Tibial nerve (tissue), 3 donors: ENCODE data around the gene OBSCN.

Experiments used
- POLR2A ChIP-seq, 2 donors: fragments of 450-650 bp; IDR thresholded peaks; one replicate each; pipeline ENCODE4 v1.6.1; 2017; ENCODE audit warnings: antibody characterized with exemption in 2 of 2, mild to moderate bottlenecking in 2 of 2, moderate library complexity in 2 of 2
- TF ChIP-seq, protein P1 (sequence below), 5 experiments: fragments of 200-600 bp in 3 of 5; fragments of 450-650 bp in 2 of 5; sonication (generic) in 3 of 5; IDR thresholded peaks; one replicate each; pipeline ENCODE4 v1.5.1; 2016 to 2019; ENCODE audit warnings: antibody characterized with exemption in 5 of 5, mild to moderate bottlenecking in 3 of 5, moderate library complexity in 2 of 5

DNA sequence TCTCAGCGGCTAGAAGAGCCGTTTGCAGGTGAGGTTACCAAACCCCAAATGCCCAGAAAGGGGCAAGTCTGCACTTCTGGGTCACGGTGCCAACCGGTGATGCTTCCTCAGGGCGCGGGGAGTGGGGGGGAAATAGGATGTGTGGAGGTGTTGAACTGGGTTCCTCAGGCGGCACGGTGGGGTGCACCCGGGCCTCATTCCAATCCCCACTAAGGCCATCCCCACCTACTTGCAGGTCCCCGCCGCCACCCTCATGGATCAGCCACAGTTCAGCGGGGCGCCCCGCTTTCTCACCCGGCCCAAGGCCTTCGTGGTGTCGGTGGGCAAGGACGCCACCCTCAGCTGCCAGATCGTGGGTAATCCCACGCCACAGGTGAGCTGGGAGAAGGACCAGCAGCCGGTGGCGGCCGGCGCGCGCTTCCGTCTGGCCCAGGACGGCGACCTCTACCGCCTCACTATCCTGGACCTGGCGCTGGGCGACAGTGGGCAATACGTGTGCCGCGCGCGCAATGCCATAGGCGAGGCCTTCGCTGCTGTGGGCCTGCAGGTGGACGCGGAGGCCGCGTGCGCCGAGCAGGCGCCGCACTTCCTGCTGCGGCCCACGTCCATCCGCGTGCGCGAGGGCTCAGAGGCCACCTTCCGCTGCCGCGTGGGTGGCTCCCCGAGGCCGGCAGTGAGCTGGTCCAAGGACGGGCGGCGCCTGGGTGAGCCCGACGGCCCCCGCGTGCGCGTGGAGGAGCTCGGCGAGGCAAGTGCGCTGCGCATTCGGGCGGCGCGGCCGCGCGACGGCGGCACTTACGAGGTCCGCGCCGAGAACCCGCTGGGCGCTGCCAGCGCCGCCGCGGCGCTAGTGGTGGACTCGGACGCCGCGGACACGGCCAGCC, 3.9 kb downstream of the OBSCN start:
- TF ChIP-seq, protein P1, sequence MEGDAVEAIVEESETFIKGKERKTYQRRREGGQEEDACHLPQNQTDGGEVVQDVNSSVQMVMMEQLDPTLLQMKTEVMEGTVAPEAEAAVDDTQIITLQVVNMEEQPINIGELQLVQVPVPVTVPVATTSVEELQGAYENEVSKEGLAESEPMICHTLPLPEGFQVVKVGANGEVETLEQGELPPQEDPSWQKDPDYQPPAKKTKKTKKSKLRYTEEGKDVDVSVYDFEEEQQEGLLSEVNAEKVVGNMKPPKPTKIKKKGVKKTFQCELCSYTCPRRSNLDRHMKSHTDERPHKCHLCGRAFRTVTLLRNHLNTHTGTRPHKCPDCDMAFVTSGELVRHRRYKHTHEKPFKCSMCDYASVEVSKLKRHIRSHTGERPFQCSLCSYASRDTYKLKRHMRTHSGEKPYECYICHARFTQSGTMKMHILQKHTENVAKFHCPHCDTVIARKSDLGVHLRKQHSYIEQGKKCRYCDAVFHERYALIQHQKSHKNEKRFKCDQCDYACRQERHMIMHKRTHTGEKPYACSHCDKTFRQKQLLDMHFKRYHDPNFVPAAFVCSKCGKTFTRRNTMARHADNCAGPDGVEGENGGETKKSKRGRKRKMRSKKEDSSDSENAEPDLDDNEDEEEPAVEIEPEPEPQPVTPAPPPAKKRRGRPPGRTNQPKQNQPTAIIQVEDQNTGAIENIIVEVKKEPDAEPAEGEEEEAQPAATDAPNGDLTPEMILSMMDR (IDR thresholded peaks at IDR 0.05): no peak
- TF ChIP-seq POLR2A (IDR thresholded peaks at IDR 0.05): no peak
